Femur (tissue), 1 donor: ENCODE measurements around the gene COQ8A.

Source experiments
- DNase-seq: peaks from one replicate; pipeline ENCODE4 v3.0.0-alpha.2; 2017

Gene COQ8A

GRCh38 chr1:226974544-226975258 lies 34.6 kb downstream of the COQ8A start:
- DNase-seq, result no peak

- DNase-seq, result no peak
Observed at GRCh38 chr1:226975259-226976250, 35.5 kb downstream of the COQ8A start.

- no peak for DNase-seq
Observed at GRCh38 chr1:226976276-226976977, 36.3 kb downstream of the COQ8A start.

DNA sequence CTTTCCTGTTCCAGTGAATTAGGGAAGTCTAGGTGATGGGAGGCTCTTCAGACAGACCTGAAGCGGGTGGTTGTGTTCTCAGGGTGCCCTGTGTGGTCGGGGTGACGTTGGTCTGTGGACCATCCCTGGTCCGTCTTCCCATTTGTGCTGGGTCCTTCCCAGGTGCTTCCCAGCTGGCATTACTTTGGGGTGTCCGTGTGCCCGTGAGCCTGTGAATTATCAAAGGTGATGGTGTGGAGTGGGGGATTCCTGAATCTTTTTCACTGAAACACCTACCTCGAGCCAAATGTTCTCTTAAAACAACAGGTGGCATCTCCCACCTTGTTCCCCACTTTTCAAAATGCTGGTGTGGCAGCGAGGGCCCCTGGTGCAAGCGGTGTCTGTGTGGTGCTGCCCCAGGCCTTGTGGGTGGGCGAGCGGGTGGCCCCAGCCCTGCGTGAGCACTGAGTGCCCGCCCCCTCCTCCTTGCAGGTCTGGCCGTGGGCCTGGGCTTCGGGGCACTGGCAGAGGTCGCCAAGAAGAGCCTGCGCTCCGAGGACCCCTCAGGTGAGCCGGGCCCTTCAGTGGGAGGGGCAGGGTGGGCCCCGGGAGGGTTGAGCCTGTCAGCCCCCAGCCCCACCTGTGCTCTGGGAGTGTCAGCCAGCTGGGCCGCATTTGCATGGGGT lies 37.0 kb downstream of the COQ8A start:
- no peak for DNase-seq

GRCh38 chr1:226977643-226978431 lies 37.7 kb downstream of the COQ8A start:
- DNase-seq, result no peak

GRCh38 chr1:226978432-226979114 lies 38.5 kb downstream of the COQ8A start:
- DNase-seq, result no peak

DNA sequence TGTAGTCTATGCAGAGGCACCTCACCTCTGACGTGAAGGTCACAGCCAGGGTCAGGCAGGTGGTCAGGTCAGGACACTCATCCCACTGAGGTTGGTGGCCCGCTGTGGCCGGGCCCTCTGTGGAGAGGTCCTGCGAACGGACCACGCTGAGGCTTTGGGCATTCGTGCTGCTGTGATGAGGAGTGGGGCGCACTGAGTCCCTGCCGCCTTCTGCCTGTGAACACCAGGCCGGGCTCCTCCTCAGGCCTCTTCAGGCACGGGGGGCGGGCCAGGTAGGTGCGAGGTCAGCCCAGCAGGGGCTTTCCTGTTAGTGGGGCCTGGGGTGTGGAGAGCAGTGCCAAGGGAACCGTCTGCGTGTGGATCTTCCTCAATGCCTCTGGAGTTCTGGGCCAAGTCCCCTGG lies 39.0 kb downstream of the COQ8A start:
- no peak for DNase-seq

DNA sequence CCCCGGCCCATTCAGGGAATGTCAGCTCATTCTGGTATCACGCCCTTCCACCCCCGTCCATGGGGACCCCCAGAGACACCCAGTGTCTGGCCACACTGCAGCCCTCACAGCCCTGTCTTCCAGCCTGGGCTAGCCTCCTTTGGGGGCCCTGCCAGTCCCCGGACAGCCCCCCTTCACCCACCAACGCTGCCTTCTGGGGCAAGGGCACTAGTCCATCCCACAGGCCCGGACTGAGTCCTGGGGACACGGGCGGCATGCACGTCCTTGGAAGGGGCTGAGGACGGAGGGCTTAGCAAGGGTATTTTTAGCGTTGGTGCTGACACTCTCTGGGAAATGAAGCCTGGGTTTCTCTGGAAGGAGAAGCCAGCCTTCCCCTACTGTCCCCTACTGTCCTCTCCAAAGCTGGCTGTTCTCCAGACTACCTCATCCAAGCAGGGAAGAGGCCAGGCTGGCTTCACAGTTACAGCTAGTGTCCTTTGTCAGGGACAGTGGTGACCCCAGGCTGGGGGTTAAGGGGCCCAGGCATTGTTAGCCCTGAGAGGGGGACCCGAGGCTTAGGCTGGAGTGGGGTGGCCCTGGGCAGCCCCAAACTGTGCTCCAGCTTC lies 39.5 kb downstream of the COQ8A start:
- DNase-seq, result no peak

DNA sequence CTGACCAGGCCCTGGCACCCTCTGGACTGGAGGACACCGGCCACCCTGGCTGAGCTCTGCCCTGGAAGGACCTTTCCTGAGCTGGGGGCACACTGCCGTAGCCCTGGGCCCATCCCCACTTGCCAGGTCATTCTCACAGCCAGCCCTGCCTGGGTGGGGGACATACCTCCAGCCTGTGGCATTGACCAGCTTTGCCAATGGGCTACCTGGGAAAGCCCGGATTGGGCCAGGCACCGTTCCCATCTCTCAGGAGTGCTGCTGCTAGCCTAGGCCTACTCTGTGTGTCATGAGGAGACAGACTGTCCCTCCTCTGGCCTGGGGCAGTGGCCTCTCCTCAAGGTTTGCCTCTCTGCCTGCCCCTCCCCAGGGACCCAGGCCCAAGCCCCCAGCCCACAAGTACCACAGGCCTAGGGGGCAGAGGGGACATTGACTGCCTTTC lies 40.0 kb downstream of the COQ8A start:
- DNase-seq, result no peak

DNA sequence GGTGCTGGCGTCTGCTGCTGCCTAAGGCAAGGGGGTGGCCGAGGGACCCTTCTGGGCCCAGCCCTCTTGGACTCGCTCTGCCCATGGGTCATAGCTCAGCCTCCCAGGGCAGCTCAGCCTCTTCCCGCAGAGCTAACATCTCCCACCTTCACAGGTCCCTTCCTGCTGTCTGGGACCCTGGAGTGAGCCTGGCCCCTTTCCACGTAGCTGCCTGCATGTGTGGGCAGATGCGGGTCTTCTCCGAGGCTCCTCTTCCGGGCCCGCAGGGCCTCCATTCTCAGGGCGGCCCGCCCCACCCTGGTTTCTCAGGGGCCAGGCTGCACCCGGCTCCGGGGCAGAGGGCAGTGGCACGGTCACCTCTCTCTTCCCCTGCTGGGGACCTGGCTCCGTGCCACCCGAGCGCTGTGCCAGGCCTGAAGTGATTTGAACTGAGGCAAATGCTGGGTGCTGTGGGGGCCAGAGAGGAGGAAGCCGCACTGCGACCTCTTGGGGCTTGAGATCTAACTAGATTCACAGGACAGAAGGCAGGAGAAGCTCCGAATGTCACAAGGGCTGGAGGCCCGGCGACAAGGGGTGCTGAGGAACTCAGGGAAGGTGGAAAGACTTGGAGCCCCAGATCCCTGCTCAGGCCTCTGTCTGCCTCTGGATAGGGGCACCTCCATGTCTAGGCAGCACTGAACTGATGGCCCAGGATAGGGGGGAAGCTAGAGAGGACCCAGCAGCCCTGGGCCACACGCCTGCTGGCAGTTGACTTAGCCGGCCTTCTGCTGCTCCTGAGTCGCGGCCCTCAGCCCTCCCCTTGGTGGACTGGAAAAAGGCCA lies 40.7 kb downstream of the COQ8A start:
- no peak for DNase-seq

- no peak for DNase-seq
Observed at GRCh38 chr1:226981386-226981817, 41.3 kb downstream of the COQ8A start.

- no peak for DNase-seq
Observed at GRCh38 chr1:226981838-226982237, 41.7 kb downstream of the COQ8A start.

- DNase-seq, result no peak
Observed at GRCh38 chr1:226982451-226983177, 42.5 kb downstream of the COQ8A start.

- DNase-seq, result no peak
Observed at GRCh38 chr1:226983247-226983991, 43.3 kb downstream of the COQ8A start.

GRCh38 chr1:226983992-226984364 lies 43.9 kb downstream of the COQ8A start:
- no peak for DNase-seq

DNA sequence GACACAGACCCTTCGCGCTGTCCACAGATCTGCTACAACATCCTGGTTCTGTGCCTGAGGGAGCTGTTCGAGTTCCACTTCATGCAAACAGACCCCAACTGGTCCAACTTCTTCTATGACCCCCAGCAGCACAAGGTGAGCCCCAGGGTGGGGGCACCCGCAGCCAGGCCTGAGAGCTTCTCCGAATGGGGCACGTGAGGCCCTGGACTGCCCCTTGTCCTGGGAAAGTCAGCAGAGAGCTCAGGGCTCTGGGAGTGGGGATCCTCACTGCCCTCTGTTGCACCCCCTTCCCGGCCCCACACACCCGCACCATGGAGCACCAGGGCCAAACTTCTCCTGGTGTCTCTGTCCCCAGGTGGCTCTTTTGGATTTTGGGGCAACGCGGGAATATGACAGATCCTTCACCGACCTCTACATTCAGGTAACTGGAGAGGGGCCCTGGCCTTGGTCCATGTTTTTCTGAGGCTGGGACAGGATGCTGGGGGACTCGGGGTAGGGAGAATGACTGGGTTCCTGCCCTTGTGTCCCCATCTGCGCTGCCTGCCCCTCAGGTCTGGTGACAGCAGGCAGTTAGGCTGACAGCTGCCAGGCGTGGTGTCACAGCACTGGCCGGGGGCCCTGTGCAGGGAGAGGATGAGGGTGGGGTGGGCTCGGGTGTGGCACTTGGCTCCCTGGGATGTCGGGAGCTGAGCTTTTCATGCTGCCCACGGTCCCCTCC lies 44.6 kb downstream of the COQ8A start:
- DNase-seq, result peak; percentile 57

- no peak for DNase-seq
Observed at GRCh38 chr1:226985239-226985838, 45.2 kb downstream of the COQ8A start.
